Stimulated activated CD4-positive, alpha-beta T cell treated with anti-CD3 and anti-CD28 coated beads, Interleukin-2, amount 100 ng/mL, for 48 hours (primary cell): Measurements from ENCODE around the gene TNRC18.
"Not testable (repeated sequence)": the region's sequence is repeated elsewhere in the genome, so short reads cannot be mapped to it uniquely, and the experiment has no call there.

Source experiments
- DNase-seq, 2 donors: peaks; one replicate each; pipeline ENCODE4 v3.0.0-alpha.2; 2020

TNRC18 gene

GRCh38 chr7:5348134-5349004, 75.3 kb downstream of the TNRC18 start:
- DNase-seq: no peak

GRCh38 chr7:5345671-5346070, 78.0 kb downstream of the TNRC18 start:
- DNase-seq: no peak

- DNase-seq: no peak
Measured at GRCh38 chr7:5345171-5345570, 78.5 kb downstream of the TNRC18 start.

- DNase-seq: no peak
Measured at GRCh38 chr7:5344342-5344741, 79.3 kb downstream of the TNRC18 start.

GRCh38 chr7:5343884-5344283, 79.8 kb downstream of the TNRC18 start:
- DNase-seq: no peak

- DNase-seq: no peak
Measured at GRCh38 chr7:5342631-5343030, 81.0 kb downstream of the TNRC18 start.

GRCh38 chr7:5339955-5340354, 83.7 kb downstream of the TNRC18 start:
- DNase-seq: no peak

- DNase-seq: no peak
Measured at GRCh38 chr7:5337047-5337446, 86.6 kb downstream of the TNRC18 start.

GRCh38 chr7:5334671-5335070, 89.0 kb downstream of the TNRC18 start:
- no peak for DNase-seq

GRCh38 chr7:5333121-5334045, 90.3 kb downstream of the TNRC18 start:
- DNase-seq: no peak

- no peak for DNase-seq
Measured at GRCh38 chr7:5332579-5332978, 91.1 kb downstream of the TNRC18 start.

- no peak for DNase-seq
Measured at GRCh38 chr7:5330288-5330687, 93.3 kb downstream of the TNRC18 start.

- DNase-seq: no peak
Measured at GRCh38 chr7:5324961-5325360, 98.7 kb downstream of the TNRC18 start.

GRCh38 chr7:5323800-5324781, 99.5 kb downstream of the TNRC18 start:
- DNase-seq: not testable (repeated sequence)

- DNase-seq: no peak
Measured at GRCh38 chr7:5322621-5323410, 100.8 kb downstream of the TNRC18 start.

- no peak for DNase-seq
Measured at GRCh38 chr7:5320802-5321396, 102.7 kb downstream of the TNRC18 start.

GRCh38 chr7:5320391-5320790, 103.2 kb downstream of the TNRC18 start:
- no peak for DNase-seq

GRCh38 chr7:5318613-5319012, 105.0 kb downstream of the TNRC18 start:
- not testable (repeated sequence) for DNase-seq

- no peak for DNase-seq
Measured at GRCh38 chr7:5315761-5316160, 107.9 kb downstream of the TNRC18 start.

- DNase-seq: no peak
Measured at GRCh38 chr7:5314864-5315263, 108.8 kb downstream of the TNRC18 start.
